ENCODE measurements around the gene RPL27A.

RPL27A gene

DNA sequence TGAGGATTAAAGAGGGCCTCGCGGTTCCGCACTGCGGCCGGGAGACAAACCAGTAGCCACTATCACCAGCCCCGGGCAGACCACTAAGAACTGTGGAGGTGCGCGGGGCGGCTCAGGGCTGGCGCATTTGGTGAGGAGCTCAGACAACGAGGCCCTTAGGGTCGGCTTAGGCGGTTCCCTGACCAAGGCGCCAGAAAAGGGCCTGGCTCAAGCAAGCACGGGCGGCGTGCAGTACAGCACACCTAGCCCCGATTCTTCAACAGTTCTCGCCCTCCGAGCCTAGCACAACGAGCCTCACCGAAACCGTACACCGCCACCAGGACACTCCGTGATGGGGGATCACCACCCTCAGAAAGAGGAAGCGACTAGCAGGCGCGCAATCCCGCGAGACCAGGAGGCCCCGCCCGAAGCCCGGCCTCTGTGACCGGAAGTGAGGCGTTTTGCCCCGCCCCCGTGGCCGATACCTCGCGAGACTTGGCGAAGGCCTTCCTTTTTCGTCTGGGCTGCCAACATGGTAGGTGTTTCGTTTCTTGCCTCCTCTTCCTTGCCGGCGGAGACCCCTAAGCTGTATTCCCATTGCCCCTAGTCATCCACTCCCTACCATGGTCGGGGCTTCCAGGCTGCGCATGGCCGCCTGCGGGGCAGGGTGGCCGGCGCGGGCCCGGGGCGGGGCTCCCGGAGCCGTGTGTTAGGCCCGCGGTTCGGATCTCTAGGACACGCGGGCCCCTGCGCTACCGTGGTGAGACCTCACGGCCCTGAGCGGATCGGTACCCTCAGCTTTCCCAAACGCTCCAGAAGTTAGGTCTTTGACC lies at the start of gene RPL27A, which contains the start of gene TRIM66:
Gene RPL27A, plus strand, starts transcription at position 490 of the 812 bp plus-strand sequence. Its CDS starts 22 bp downstream, at position 512.
Gene TRIM66, minus strand, starts transcription at position 363 of the 812 bp plus-strand sequence. CDS start 10,391 bp downstream, outside the sequence.
- TF ChIP-seq, protein P1, sequence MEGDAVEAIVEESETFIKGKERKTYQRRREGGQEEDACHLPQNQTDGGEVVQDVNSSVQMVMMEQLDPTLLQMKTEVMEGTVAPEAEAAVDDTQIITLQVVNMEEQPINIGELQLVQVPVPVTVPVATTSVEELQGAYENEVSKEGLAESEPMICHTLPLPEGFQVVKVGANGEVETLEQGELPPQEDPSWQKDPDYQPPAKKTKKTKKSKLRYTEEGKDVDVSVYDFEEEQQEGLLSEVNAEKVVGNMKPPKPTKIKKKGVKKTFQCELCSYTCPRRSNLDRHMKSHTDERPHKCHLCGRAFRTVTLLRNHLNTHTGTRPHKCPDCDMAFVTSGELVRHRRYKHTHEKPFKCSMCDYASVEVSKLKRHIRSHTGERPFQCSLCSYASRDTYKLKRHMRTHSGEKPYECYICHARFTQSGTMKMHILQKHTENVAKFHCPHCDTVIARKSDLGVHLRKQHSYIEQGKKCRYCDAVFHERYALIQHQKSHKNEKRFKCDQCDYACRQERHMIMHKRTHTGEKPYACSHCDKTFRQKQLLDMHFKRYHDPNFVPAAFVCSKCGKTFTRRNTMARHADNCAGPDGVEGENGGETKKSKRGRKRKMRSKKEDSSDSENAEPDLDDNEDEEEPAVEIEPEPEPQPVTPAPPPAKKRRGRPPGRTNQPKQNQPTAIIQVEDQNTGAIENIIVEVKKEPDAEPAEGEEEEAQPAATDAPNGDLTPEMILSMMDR (conservative IDR thresholded peaks at IDR 0.05; ENCODE audit: low read depth, low read length), result peak; percentile 17
- H3K4me3 ChIP-seq (ENCODE audit: low read depth, low read length), result peak within 1 kb of the TSS; percentile 99
- DNase-seq (ENCODE audit: low read depth), result peak; percentile 97

DNA sequence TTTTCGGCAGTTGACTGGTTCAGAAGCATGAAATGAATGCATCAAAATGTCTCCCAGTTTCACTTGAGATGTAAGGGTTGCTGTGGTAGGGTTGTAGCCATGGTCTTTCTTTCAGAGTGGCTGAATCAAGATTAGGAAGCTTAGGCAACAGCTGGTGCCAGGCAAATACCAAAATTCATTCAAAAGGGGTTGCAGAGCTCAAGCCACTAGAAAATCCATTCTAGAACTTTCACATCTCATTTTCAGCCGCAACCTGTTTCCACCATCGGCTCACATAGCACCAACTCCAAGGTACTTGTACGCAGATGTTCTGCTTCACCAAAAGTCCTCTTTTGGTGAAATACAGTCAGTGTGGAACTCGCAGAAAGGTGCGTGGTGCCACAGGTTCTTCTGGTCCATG lies 48.1 kb upstream of the RPL27A start:
- TF ChIP-seq, protein P1 (conservative IDR thresholded peaks at IDR 0.05; ENCODE audit: low read depth, low read length), result no peak
- no peak overlapping the region for H3K4me3 ChIP-seq (ENCODE audit: low read depth, low read length)
- DNase-seq (ENCODE audit: low read depth), result no peak

DNA sequence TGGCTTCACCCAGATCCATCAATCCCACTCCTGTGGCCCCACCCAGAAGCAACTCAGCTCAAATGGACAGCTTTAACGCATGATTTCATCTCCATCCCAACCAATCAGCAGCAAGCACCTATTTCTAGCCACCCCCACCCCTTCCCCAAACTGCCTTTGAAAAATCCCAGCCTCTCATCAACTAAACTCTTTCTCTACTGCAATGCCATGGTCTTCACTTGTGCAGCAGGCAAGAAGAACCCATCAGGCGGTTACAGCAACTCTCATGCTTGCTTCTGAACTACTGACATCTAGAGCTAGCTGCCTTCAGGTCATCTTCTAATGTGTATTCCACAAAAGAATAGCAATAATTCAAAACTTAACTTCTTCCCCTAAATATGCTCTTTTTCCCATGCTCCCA lies 46.5 kb upstream of the RPL27A start:
- no peak for DNase-seq (ENCODE audit: low read depth)
- H3K4me3 ChIP-seq (ENCODE audit: low read depth, low read length), result no peak overlapping the region
- TF ChIP-seq, protein P1 (conservative IDR thresholded peaks at IDR 0.05; ENCODE audit: low read depth, low read length), result no peak

DNA sequence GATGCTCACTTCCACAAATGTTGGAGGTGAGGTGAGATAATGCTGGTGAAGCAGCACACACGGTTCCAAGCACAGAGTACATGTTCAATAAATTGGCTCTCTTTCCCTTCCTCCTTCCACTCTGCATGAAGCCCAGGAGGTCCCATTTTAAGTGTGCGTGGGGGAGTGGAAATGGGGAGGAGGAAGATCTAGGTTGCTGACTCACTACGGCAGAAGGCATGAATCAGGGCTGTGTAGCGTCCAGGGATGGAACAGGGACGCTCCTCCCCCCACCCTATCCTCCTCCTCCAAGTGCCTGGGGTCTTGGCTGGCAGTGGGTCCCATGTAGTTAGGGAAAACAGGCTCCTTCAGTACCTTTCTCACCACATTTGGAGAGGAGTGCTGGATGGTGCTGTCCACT lies 44.3 kb upstream of the RPL27A start:
- TF ChIP-seq, protein P1 (conservative IDR thresholded peaks at IDR 0.05; ENCODE audit: low read depth, low read length), result no peak
- DNase-seq (ENCODE audit: low read depth), result peak; percentile 27
- H3K4me3 ChIP-seq (ENCODE audit: low read depth, low read length), result no peak overlapping the region

DNA sequence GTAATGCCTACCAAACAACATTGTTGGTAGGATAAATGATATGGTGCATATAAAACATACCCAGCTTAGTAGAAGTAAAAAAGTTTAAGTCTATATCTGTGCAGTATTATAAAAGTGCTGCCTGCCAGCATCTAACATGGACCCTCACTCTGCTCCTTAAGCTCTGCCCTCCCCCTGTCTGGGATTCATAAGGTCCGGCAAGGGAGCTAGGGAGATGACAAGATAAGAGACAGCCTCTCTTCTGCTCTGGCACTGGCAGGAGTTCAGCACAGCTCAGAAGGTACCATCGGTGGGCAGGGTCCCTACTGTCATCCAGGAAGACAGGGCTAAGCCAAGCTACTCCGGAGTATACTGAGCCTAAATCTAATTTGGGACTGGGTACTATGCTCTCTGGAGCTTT lies 42.9 kb upstream of the RPL27A start:
- TF ChIP-seq, protein P1 (conservative IDR thresholded peaks at IDR 0.05; ENCODE audit: low read depth, low read length), result no peak
- H3K4me3 ChIP-seq (ENCODE audit: low read depth, low read length), result no peak overlapping the region
- DNase-seq (ENCODE audit: low read depth), result no peak

DNA sequence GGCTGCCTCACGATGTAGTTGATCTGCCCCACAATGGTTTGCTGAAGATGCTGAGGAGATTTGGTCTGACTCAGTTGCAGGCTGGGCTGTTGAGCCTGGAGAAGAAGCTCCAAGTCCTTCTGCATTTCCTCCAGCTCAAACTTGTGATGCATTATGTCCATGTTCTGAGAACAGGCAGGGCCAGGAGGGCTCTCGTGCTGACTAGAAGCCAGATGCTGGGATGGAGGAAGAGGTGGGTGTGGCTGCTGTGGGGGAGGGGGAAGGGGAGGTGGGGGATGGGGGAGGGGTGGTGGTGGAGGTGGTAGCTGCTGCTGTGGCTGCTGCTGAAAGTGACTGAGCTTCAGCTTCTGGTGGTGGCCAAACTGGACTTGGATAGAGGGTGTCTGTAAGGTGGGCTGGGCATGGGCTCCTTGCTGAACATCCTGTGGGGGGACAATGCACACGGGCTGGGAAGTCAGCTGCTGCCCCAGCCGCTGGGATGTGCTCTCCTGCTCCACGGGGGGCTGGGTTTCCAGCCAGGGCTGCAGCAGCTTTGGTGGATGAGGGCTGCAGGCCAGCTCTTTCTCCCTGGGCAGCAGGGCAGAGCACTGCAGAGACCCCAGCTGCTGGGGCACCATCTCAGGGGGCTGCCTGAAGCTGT lies 42.2 kb upstream of the RPL27A start:
- H3K4me3 ChIP-seq (ENCODE audit: low read depth, low read length), result no peak overlapping the region
- TF ChIP-seq, protein P1 (conservative IDR thresholded peaks at IDR 0.05; ENCODE audit: low read depth, low read length), result no peak
- DNase-seq (ENCODE audit: low read depth), result peak; percentile 34
